GM21515 (cell line): ENCODE measurements around the gene GSN.

Source experiments
- ATAC-seq: cut with Tn5 transposase; IDR thresholded peaks from one replicate; pipeline ENCODE4 v1.9.1; 2021; ENCODE audit not compliant: unreplicated experiment

Gene GSN

DNA sequence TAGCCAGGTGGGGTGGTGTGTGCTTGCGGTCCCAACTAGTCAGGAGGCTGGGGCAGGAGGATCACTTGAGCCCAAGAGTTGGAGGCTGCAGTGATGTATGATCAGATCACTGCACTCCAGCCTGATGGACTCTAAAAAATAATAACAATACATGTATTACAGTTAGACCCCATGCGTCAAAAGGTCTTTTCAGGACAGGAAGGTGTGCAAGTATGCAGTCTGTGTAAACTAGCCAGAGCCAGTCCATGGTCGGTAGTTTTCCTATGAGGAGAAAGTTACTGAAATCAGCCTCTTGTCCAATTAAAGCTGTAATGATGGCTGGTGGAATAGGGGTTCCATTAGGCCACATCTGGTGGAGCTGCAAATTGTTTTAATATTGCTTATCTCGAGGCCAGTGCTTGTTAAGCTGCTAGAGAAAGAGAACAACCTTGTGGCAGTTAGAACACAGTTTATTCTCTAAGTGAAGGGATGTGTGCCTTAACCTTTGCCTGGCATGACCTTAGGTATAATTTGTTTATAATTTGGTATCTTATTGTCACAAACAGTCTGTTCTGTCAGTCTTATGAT, 103.6 kb downstream of the GSN start:
- no peak for ATAC-seq

DNA sequence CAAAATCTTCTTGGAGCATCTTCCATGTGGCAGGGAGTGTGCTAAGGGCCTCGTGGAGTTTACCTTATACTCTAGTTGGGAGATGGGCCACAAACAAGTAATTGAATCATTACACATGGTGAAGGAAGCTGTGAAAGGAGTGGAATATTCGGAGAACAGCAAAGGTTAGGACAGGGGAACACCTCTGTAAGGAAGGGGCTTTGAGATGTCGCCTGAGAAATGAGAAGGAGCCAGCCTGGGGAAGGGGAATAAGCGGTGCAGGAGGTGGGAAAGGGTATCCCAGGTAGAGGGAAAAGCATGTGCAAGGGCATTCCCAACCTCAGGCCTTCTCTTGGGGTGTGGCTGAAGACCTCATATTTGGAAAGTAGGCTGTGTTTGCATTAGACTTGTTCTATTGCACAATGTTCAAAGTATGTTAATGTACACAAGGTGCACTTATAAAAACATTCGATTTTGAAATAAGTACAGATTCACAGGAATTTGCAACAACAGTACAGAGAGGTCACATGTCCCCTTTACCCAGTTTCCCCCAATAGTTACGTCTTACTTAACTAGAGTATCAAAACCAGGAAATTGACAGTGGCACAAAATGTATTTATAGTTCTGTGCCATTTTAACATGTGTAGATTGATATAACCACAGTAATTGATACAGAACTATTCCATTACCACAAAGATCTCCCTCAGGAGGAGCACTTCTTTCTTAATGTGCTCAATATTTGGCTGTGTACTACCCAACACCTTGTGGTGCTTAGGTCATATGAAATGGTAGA, 104.5 kb downstream of the GSN start:
- no peak for ATAC-seq

DNA sequence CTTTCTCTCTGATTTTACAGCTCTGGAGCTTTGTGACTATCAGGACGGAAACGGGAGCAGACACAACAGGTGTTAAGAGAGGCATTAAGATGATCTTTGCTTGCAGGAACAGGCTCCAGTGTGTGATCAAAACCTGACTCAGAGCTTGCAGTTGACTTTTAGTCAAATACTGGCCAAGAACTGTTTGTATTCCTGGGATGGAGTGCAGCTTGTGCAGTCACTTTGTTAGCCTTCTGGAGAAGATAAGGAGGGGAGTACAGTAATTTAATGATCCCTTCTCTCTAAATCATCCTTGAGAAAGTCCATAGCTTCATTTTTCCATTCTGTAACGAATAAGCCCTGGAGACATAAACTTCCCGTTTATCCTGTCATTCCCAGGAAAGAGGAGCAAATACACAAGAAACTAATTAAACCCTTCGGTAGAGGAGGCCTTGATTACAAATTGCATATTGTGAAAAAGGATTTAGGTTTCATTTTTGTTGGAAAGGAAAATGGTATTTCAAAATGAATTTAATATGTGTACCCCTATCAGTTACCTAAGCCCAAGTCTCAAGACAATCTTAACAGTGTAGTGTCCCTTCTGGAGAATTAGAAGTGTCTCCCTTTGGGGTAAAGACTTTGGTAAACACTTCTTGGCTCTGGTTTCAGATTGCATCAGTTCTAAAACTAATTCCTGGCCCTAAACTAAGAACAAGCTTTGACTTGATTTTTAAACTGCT, 105.2 kb downstream of the GSN start:
- ATAC-seq = no peak

DNA sequence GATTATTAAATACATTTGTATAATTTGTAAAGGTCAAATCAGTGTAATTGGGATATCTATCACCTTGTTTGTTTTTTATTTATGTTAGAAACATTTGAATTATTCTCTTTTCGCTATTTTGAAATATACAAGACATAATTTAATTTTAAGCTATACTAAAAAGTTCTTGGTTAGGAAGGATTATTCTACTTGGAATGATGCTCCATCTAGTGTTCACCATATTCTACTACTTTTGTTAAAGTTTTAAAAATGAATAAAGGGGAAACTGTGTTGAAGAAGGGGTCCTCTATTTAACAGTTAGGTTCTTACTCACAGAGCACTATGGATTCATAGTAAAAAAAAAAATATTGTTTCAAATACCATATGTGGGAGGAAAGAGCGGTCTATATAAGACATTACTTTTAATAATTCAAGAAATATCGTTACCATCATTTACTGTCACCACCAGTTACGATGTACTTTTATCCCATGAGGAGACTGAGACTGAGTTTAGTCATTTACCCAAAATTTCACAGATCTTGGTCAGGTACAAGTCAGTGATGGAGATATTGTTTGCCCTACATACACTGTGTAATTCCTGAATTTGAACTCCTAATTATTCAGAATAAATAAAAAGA, 108.4 kb downstream of the GSN start:
- ATAC-seq = no peak

DNA sequence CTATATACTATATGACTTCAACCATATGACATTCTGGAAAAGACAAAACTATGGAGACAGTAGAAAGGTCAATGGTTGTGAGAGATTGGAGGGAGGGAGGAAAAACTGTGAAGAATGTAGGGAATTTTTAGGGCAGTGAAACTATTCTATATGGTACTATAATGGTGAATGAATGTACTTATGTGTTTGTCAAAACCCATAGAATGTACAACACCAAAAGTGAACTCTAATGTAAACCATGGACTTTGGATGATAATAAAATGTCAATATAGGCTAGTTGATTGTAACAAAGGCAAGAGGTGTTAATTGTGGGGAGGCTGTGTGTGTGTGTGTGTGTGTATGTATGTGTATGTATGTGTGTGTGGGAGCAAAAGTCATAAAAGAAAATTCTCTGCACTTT, 112.9 kb downstream of the GSN start:
- no peak for ATAC-seq
